ENCODE results near the gene TMBIM6.

DNA sequence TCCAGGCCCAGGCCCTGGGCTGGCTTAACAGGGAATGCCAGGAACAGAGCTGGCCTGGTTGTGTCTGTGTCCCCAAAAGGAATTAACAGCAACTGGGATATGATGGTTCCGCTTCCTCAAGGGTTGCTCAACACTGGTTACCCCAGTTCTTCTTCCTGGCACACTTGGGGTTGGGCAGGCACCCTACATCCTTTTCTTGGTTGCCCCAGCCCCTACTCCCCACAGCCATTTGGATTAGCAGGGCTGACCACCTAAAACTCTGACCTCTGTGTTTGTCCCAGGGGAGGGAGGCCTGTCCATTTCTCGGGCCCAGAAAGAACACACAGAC is 56.1 kb downstream of the TMBIM6 start:
- TF ChIP-seq EP300 (IDR thresholded peaks at IDR 0.05): no peak
- TF ChIP-seq POLR2AphosphoS5 (IDR thresholded peaks at IDR 0.05): no peak
- TF ChIP-seq, protein P1, sequence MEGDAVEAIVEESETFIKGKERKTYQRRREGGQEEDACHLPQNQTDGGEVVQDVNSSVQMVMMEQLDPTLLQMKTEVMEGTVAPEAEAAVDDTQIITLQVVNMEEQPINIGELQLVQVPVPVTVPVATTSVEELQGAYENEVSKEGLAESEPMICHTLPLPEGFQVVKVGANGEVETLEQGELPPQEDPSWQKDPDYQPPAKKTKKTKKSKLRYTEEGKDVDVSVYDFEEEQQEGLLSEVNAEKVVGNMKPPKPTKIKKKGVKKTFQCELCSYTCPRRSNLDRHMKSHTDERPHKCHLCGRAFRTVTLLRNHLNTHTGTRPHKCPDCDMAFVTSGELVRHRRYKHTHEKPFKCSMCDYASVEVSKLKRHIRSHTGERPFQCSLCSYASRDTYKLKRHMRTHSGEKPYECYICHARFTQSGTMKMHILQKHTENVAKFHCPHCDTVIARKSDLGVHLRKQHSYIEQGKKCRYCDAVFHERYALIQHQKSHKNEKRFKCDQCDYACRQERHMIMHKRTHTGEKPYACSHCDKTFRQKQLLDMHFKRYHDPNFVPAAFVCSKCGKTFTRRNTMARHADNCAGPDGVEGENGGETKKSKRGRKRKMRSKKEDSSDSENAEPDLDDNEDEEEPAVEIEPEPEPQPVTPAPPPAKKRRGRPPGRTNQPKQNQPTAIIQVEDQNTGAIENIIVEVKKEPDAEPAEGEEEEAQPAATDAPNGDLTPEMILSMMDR (IDR thresholded peaks at IDR 0.05): no peak
- TF ChIP-seq POLR2A (IDR thresholded peaks at IDR 0.05; ENCODE audit: low read depth): no peak

Measured in esophagus muscularis mucosa (tissue), 4 donors.